TTC549 (cell line): ENCODE measurements around the gene SLC4A2.

Experiments
- FAIRE-seq: peaks from 2 replicates; lab custom pipeline; 2012; peaks lifted over from hg19 to GRCh38; lab: Jason Lieb, UNC

SLC4A2 gene

DNA sequence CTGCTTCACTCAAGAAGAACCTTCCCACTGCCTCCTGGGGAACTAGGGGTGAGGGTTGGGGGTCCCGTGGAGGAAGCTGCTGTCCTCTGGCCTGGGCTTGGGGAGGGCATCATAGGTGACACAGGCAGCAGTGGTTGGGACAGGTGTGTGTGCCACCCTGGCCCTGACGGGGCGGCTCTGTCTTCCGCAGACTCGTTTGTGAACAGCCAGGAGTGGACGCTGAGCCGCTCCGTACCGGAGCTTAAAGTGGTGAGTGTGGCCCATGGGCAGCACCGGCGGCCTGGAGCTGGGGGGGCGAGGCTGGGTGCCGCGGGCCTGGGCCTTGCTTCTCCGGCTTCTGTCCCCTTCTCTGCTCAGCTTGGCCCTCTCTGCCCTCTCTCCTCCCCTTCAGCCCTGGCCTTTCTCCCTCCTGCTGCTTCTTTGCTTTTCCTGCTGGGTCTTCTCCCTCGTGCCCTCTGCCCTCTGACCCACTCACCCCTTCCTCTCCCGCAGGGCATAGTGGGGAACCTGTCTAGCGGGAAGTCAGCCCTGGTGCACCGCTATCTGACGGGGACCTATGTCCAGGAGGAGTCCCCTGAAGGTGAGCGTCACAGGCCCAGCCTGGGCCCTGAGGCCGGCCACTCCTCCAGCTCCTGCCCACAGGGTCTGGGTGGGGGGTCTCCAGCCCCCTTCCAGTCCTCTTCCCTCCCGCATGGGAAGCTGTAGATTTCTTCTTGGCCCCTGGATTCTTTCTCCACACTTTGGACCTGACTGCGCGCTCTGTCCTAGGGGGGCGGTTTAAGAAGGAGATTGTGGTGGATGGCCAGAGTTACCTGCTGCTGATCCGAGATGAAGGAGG is 57.4 kb downstream of the SLC4A2 start:
- no peak for FAIRE-seq

DNA sequence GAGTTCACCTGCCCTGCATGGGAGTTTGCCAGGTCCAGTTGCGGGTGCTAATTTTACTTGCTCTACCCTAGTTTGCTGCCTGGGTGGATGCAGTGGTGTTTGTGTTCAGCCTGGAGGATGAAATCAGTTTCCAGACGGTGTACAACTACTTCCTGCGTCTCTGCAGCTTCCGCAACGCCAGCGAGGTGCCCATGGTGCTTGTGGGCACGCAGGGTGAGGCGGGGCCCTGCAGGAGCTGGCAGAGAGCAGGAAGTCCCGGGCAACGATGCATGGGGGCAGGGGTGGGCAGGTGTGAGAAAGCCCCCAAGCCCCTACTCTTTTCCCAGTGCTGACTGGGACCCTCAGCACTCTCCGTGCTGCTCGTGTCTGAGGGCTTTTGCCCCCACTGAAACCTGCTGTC is 58.2 kb downstream of the SLC4A2 start:
- no peak for FAIRE-seq

DNA sequence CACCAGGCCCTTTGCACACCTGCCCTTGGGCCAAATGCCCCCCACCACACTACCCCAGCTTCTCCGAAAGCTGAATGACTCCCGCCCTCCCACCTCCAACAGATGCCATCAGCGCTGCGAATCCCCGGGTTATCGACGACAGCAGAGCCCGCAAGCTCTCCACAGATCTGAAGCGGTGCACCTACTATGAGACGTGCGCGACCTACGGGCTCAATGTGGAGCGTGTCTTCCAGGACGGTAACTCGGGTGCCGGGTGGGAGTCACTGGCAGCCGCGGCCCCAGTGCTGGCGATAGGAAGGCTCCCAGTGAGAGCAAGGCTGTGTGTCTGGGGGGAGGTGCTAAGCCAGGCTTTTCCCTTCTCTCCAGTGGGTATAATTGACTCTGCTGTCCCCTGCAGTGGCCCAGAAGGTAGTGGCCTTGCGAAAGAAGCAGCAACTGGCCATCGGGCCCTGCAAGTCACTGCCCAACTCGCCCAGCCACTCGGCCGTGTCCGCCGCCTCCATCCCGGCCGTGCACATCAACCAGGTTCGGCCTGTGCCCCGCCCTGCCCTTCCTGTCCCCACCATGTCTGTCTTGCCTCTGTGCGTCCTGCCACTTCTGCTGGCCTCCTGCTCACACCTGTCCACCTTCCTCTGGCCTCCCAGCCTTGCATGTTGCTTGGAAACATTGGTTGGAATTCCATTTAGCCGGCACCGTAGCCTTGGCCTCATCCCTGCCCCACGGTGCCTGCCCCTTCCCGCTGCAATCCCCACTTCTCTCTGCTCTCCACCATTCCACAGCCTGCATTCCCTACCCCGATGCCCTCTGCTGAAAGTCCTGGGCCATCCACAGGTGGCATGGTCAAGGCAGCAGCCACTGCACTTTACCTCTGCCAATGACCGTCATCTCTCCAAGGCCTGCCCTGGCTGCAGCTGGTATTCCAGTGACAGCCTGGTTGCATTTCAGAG is 59.0 kb downstream of the SLC4A2 start:
- FAIRE-seq, result no peak

DNA sequence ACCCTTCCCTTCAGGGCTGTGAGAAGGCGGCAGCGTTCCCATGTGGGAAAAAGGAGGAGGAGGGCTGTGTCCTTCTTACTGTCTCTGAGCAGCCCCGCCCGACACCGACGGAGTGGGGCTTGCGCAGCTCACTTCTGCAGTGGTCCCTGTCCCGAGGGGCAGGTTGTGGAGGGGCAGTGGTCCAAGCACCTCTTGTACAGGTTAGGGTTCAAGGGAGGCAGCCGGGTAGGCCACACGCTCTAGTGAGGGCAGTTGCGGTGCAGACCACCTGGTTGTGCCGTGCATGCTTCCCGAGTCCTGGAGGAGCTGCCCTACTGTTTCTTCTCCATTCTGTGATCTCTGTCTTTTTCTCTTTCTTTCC is 59.6 kb downstream of the SLC4A2 start:
- FAIRE-seq, result no peak

DNA sequence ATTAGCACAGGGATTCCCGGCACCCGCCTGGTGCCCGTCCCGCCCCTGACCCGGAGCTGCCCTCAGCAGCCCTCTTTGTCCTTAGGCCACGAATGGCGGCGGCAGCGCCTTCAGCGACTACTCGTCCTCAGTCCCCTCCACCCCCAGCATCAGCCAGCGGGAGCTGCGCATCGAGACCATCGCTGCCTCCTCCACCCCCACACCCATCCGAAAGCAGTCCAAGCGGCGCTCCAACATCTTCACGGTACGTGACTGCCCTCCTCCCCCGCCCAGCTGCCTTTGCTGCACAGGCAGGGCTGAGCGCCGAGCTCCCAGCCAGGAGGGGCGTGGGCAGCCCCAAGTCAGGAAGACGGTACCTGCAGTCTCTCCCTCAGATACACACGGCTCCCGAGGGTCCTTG is 60.5 kb downstream of the SLC4A2 start:
- no peak for FAIRE-seq

DNA sequence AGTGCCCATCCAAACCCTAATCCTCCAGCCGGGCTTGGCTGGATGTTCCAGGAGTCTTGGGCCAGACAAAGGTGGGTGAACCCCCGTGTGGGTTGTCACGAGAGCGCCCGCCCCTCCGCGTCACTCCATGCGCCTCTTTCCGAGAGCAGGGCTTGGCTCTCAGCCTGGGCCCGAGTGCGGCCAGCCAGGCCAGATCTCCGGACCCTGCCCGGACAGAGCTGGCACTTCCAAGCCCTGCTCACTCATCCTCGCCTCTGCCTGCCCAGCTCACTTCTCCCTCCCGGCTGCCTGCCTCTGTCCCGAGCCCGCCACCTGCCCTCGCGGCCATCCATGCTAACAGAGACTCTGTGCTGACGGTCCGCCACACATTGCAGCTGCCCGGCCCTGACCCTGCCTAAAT is 61.5 kb downstream of the SLC4A2 start:
- FAIRE-seq, result no peak

DNA sequence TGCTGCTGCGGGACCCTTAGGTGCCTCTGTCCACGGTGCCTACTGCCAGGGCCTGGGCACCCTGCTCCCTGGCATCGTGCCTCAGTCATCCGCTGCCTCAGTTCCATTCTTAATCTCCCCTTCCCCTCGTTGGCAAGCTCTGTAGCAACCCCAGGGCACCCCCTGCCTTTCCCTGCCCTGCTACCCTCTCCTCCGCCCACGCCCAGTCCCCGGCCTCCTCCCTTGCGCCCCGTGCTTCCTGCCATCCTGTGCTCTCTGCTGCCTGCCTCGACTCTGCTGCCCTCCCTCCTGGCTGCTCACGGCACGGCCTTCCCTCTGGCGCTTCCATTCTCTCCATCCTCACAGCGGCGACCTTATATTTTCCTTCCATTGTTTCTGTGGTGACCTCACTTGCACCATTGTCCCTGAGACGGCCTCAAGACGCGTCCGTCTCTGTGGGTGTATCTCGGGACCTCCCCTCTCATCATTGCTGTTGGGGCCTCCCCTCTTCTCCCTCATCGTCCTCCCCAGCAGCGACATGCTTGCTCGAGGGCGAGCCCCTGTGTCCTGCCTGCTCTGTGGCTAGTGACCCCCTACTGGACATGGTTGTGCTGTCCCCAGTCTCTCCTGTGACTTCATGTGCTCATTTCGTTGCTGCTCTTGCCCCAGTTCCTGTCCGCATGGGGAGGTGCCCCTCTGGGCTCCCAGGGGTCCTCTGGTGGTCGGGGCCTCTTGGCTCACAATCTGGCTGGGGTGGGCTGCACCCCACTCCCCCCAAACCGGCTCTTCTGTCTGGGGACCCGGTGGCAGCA is 62.2 kb downstream of the SLC4A2 start:
- FAIRE-seq, result no peak

DNA sequence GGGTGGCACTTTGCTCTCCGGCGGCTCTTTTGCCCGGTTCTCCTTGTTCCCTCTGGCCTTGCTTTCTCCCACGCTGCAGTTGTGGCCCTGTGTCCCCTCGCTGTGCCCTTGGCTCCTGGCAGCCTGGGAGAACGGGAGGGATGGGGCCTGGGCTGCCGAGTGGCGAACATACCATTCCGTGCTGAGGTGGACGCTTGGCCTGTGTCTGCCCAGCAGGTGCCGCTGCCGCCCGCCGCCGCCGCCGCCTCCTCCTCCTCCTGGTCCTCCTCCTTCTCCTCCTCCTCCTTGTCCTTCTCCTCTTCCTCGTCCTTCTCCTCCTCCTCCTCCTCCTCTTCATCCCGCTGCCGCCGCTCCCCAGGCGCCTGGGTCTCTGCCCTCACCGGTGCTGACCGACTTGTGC is 62.9 kb downstream of the SLC4A2 start:
- no peak for FAIRE-seq

DNA sequence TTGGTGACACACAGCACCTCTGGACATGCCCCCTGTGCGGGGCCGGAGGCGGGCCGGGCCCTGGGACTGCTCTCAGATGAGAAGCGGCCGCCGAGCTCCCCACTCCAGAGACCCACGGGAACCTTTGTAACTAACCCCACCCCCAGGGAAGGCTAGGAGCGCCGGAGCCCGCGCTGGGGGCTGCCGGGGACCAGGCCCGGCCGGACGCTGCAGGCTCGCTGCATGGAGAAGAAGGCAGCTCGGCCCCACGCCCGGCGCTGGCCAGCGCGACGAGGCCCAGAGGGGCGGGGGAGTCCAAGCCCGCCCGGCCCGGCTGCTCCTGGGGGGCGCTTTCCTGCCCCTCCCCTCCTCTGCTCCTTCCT is 63.4 kb downstream of the SLC4A2 start:
- FAIRE-seq, result no peak

DNA sequence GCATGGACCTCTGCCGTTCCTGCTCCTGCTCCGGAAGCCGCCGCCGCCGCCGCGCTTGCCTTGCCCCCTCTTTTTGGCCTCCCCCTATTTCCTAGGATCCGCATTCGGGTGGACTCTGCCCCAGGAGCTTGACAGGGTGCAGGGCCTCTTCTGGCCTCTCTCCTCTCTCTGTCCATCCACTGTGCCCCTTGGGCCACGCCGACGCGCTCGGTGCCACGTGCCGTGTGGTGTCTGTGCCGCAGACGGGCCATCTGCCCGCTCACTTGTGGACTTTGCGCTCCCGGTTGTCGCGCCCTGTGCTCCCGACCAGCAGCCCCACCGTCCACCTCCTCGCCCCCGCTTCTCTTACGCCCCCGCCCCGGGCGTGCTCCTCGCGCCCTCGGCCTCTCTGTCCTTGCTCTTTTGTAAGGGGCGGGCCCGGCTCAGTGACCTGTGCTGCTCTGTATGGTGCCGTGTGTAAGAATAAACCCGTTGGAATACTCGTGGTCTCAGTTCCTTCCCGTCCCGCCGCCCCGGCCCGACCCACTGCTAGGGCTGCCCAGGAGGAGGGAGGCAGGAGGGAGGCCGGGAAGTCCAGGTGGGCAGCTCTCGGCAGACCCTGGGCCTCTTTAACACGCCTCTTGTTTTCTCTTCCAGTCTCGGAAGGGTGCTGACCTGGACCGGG is 63.9 kb downstream of the SLC4A2 start:
- FAIRE-seq, result no peak

DNA sequence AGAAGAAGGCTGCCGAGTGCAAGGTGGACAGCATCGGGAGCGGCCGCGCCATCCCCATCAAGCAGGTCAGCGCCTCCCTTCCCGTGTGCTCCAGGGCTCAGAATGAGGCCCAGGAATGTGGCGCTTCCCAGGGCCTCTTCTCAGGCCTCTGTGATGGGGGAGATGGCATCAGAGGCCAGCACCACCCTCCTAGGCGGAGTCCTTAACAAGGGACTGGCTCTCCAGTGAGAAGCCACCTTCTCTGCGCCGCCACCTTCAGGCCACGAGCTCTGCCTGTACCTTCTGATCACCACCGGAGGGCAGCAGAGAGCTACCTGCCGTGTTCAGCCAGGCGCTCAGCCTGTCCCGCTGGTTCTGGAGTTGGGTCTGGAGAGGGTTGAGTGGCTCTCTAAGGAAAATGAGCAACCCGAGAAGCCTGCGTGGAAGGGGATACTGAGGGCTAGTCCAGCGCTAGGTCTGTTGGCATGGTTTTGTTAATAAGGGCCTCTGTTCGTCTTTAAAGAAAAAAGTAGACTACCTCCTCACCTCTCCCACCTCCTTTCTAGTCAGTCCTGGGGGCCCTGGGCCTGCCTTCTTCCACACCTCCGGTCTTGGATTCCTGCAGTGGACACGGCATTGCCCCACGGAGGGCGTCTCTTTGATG is 64.6 kb downstream of the SLC4A2 start:
- FAIRE-seq, result peak; percentile 29

DNA sequence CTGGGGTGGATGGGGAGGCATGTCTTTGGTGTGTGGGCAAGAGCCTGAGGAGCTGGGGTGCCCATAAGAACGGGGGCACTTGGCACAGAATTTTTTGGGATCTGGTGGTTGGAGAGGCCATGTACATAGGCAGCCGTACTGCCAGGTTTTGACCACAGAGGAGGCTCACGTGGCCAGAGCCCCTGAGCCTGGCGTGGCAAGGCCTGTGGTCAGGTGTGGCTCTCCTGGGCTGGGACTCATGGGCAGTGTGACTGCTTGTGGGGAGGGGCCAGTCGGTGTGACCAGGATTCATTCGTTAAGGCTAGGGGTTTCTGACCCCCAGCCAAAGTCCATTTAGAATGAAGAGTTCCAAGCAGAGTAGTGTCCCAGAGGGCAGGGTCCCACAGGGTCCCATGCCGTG is 65.1 kb downstream of the SLC4A2 start:
- FAIRE-seq, result no peak

DNA sequence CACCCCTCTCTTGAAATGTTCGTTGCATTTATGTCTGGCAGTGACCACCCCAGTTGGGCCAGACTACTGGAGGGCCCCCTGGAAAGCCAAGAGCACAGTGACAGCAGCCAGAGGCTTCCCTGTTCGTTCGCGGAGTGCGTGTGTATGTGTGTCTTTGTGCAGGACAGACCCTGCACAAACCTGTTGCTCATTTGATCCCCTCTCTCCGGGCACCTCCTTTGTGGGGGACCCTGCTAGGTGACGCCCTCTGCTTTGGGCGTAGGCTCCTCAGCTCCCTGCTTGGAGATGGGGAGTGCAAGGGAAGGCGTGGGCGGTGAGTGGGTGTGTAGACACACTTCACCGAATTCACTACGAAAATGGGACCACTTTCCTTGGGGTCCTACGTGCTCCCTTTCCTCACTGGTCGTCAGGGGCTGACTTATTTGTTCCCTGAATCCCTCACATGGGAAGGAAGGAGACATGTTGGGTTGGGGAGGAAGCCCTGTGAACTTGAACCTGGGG is 65.6 kb downstream of the SLC4A2 start:
- no peak for FAIRE-seq

DNA sequence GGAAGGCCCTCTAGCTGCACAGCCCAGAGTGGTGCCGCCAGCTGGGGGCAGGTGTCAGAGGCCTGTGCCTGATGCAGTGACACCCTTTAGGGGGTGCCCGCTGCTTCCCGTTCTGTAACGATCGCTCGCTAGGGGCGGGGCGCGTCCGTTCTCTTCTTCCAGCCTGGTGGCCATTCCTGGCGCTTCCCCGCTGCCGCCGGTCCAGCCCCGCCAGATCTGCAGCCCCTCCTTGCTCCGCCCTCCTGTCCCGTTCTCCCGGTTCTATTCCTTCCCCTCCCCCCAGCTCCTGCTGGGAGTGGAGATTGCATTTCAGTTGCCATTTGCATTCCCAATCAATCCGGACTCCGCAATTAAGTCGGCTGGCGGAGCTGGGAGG is 66.1 kb downstream of the SLC4A2 start:
- FAIRE-seq, result no peak

DNA sequence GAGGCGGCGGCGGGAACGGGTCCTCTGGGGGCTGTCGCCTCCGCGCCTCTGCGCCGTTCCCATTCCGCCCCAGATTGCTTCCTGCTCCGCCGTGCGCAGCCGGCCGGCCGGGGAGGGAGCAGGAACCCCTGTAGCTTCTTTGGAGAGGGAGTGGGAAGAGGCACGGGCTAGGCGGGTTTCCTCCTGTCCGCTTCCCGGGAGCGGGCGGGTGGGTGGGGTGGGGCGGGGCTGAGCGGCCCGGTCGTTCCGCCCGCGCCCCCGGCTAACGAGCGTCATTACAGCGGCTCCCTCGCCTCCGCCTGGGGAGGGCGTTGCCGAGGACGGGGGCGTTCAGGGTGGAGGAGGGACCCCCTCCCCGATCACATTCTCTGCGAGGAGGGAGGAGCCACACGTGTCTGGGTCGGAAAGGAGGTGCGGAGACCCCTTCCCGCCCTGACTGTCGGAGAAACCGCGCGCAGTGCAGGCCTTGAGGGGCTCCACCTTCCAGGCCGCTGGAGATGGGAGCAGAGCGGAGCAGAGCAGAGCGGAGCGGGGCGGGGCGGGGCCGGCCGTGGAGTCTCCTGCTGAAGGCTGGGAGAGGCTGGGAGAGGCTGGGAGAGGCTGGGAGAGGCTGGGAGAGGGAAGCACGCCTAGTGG is 66.6 kb downstream of the SLC4A2 start:
- no peak for FAIRE-seq
